Activated CD8-positive, alpha-beta memory T cell treated with anti-CD3 and anti-CD28 coated beads, Interleukin-2, amount 50 U/mL, for 24 hours (primary cell): Measurements from ENCODE around the gene BIN1.
A peak's percentile ranks its signal among the peaks of the same experiment; 100 is the strongest.

ENCODE experiments used
- DNase-seq: peaks from one replicate; pipeline ENCODE4 v3.0.0-alpha.2; 2020; ENCODE audit errors: extremely low read depth

BIN1 gene

GRCh38 chr2:127058246-127058953 lies 48.6 kb downstream of the BIN1 start:
- DNase-seq: no peak

- no peak for DNase-seq
Measured at GRCh38 chr2:127057371-127058245, 49.3 kb downstream of the BIN1 start.

GRCh38 chr2:127056631-127057370 lies 50.2 kb downstream of the BIN1 start:
- no peak for DNase-seq

- DNase-seq: no peak
Measured at GRCh38 chr2:127056086-127056485, 50.9 kb downstream of the BIN1 start.

GRCh38 chr2:127055786-127056076 lies 51.2 kb downstream of the BIN1 start:
- no peak for DNase-seq

GRCh38 chr2:127054996-127055785 lies 51.8 kb downstream of the BIN1 start:
- no peak for DNase-seq

GRCh38 chr2:127054604-127054930 lies 52.4 kb downstream of the BIN1 start:
- DNase-seq: no peak

- no peak for DNase-seq
Measured at GRCh38 chr2:127053731-127054603, 53.0 kb downstream of the BIN1 start.

- DNase-seq: no peak
Measured at GRCh38 chr2:127052771-127053691, 53.9 kb downstream of the BIN1 start.

- DNase-seq: no peak
Measured at GRCh38 chr2:127052057-127052770, 54.7 kb downstream of the BIN1 start.

- no peak for DNase-seq
Measured at GRCh38 chr2:127051116-127052056, 55.6 kb downstream of the BIN1 start.

GRCh38 chr2:127050803-127051115 lies 56.2 kb downstream of the BIN1 start:
- DNase-seq: no peak

GRCh38 chr2:127049927-127050802 lies 56.8 kb downstream of the BIN1 start:
- peak; percentile 32 for DNase-seq

- DNase-seq: no peak
Measured at GRCh38 chr2:127048969-127049897, 57.7 kb downstream of the BIN1 start.

GRCh38 chr2:127048618-127048935 lies 58.4 kb downstream of the BIN1 start:
- no peak for DNase-seq
